ENCODE measurements around the gene VPS39.
A peak's percentile ranks its signal among the peaks of the same experiment; 100 is the strongest.

VPS39 gene, protein sequence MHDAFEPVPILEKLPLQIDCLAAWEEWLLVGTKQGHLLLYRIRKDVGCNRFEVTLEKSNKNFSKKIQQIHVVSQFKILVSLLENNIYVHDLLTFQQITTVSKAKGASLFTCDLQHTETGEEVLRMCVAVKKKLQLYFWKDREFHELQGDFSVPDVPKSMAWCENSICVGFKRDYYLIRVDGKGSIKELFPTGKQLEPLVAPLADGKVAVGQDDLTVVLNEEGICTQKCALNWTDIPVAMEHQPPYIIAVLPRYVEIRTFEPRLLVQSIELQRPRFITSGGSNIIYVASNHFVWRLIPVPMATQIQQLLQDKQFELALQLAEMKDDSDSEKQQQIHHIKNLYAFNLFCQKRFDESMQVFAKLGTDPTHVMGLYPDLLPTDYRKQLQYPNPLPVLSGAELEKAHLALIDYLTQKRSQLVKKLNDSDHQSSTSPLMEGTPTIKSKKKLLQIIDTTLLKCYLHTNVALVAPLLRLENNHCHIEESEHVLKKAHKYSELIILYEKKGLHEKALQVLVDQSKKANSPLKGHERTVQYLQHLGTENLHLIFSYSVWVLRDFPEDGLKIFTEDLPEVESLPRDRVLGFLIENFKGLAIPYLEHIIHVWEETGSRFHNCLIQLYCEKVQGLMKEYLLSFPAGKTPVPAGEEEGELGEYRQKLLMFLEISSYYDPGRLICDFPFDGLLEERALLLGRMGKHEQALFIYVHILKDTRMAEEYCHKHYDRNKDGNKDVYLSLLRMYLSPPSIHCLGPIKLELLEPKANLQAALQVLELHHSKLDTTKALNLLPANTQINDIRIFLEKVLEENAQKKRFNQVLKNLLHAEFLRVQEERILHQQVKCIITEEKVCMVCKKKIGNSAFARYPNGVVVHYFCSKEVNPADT

DNA sequence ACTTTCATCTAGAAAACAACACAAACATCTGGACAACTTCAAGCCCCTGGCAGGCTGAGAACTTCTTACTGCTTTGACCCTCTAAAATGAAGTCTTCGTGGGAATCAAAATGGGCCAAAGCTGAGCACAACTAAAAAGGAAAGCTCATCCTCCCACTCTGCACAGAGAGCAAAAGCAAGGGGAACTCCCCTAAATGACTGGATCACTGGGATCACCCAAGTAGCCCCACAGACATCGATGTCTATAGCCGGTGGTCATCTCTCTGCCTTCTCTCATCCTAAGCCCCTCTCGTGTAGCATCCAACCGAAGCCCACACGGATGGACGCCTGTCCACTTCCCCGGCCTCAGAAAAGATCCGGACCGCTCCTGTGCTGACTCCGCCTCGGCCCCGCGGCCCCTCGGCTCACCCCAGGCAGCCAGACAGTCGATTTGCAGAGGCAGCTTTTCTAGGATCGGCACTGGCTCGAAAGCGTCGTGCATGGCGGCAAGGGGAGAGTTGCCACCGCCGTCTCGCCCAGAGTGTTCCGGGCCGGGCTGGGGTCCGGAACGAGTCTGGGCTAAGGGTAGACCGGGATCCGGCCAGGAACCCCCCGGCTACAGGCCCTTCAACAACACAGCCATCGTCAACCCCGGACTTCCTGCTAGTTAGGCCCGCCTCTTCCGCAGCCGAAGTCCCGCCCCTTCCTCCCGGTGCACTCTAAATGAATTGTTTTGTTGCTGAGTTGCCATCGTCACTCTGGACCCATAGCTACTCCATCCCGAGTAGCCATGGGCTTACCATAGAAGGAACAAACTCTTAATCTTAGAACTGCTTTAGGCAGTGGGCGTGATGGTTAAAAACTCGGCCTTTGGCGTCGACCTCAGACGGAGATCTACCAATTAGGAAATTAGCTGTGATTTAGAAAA lies at the start of gene VPS39:
Gene VPS39 (minus strand): TSS at position 631 of the 906 bp plus-strand sequence. CDS start 151 bp downstream, at position 480.
- Histone ChIP-seq H3K36me3 (ENCODE audit: control insufficient read depth in 2 of 2, insufficient read depth in 1 of 2, low read length in 2 of 2) (peaks cover 3 to 29% of the 10 kb centered on the region in 2 experiments; a peak in 1 of 3 replicates), H3K9me3 (ENCODE audit: control insufficient read depth, insufficient read depth, low read depth, low read length) (no peaks in the 10 kb centered on the region), H3K4me3 (ENCODE audit: low read depth, low read length) (peak within 1 kb of the TSS; percentile 83), H3K27ac (ENCODE audit: extremely low read depth, low read depth, low read length) (peak within 1 kb of the TSS; percentile 26; the same call in 1 of the 2 replicates), H3K4me1 (ENCODE audit: control insufficient read depth, insufficient read depth, low read length) (no peaks in the 10 kb centered on the region)
- ChIA-PET POLR2A (interaction anchor here (0.6 to 1.5 kb wide), 5 partner anchors 20 to 875 kb away, joined by 3 to 7 read pairs (median 4); partner anchors contain the start of genes EHD4, GANC, NUSAP1 and TMEM87A), CTCF (no interaction called here)
- TF ChIP-seq, protein P1, sequence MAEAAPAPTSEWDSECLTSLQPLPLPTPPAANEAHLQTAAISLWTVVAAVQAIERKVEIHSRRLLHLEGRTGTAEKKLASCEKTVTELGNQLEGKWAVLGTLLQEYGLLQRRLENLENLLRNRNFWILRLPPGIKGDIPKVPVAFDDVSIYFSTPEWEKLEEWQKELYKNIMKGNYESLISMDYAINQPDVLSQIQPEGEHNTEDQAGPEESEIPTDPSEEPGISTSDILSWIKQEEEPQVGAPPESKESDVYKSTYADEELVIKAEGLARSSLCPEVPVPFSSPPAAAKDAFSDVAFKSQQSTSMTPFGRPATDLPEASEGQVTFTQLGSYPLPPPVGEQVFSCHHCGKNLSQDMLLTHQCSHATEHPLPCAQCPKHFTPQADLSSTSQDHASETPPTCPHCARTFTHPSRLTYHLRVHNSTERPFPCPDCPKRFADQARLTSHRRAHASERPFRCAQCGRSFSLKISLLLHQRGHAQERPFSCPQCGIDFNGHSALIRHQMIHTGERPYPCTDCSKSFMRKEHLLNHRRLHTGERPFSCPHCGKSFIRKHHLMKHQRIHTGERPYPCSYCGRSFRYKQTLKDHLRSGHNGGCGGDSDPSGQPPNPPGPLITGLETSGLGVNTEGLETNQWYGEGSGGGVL (tag by site-specific recombination; IDR thresholded peaks at IDR 0.05), result no peak
- TF ChIP-seq, protein P2, sequence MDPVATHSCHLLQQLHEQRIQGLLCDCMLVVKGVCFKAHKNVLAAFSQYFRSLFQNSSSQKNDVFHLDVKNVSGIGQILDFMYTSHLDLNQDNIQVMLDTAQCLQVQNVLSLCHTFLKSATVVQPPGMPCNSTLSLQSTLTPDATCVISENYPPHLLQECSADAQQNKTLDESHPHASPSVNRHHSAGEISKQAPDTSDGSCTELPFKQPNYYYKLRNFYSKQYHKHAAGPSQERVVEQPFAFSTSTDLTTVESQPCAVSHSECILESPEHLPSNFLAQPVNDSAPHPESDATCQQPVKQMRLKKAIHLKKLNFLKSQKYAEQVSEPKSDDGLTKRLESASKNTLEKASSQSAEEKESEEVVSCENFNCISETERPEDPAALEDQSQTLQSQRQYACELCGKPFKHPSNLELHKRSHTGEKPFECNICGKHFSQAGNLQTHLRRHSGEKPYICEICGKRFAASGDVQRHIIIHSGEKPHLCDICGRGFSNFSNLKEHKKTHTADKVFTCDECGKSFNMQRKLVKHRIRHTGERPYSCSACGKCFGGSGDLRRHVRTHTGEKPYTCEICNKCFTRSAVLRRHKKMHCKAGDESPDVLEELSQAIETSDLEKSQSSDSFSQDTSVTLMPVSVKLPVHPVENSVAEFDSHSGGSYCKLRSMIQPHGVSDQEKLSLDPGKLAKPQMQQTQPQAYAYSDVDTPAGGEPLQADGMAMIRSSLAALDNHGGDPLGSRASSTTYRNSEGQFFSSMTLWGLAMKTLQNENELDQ (tag by site-specific recombination; IDR thresholded peaks at IDR 0.05; ENCODE audit: low read depth), result no peak
- peak; percentile 43; the same call in 1 of the 2 replicates for TF ChIP-seq ZXDB (tag by site-specific recombination; IDR thresholded peaks at IDR 0.05)
- TF ChIP-seq ZBTB17 (tag by site-specific recombination; IDR thresholded peaks at IDR 0.05), result peak; percentile 86
- no peak for TF ChIP-seq ZBTB48 (tag by site-specific recombination; IDR thresholded peaks at IDR 0.05)
- peak; percentile 28; the same call in 1 of the 2 replicates for TF ChIP-seq ZNF341 (tag by site-specific recombination; IDR thresholded peaks at IDR 0.05; ENCODE audit: low read depth)
- TF ChIP-seq ZNF776 (tag by site-specific recombination; IDR thresholded peaks at IDR 0.05; ENCODE audit: borderline replicate concordance), result no peak
- TF ChIP-seq ZNF76 (tag by site-specific recombination; IDR thresholded peaks at IDR 0.05; ENCODE audit: borderline replicate concordance, low read depth), result no peak
- TF ChIP-seq, protein P3, sequence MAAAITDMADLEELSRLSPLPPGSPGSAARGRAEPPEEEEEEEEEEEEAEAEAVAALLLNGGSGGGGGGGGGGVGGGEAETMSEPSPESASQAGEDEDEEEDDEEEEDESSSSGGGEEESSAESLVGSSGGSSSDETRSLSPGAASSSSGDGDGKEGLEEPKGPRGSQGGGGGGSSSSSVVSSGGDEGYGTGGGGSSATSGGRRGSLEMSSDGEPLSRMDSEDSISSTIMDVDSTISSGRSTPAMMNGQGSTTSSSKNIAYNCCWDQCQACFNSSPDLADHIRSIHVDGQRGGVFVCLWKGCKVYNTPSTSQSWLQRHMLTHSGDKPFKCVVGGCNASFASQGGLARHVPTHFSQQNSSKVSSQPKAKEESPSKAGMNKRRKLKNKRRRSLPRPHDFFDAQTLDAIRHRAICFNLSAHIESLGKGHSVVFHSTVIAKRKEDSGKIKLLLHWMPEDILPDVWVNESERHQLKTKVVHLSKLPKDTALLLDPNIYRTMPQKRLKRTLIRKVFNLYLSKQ (tag by site-specific recombination; IDR thresholded peaks at IDR 0.05; ENCODE audit: borderline replicate concordance), result no peak
- TF ChIP-seq ZNF169 (tag by site-specific recombination; IDR thresholded peaks at IDR 0.05), result no peak
- TF ChIP-seq, protein P4, sequence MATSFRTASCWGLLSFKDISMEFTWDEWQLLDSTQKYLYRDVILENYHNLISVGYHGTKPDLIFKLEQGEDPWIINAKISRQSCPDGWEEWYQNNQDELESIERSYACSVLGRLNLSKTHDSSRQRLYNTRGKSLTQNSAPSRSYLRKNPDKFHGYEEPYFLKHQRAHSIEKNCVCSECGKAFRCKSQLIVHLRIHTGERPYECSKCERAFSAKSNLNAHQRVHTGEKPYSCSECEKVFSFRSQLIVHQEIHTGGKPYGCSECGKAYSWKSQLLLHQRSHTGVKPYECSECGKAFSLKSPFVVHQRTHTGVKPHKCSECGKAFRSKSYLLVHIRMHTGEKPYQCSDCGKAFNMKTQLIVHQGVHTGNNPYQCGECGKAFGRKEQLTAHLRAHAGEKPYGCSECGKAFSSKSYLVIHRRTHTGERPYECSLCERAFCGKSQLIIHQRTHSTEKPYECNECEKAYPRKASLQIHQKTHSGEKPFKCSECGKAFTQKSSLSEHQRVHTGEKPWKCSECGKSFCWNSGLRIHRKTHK (tag by site-specific recombination; IDR thresholded peaks at IDR 0.05), result no peak
- no peak for TF ChIP-seq ZNF24 (tag by site-specific recombination; IDR thresholded peaks at IDR 0.05)
- TF ChIP-seq YY1 (tag by site-specific recombination; IDR thresholded peaks at IDR 0.05), result no peak
- no peak for TF ChIP-seq ZNF146 (tag by site-specific recombination; IDR thresholded peaks at IDR 0.05)
- TF ChIP-seq ZNF777 (tag by site-specific recombination; IDR thresholded peaks at IDR 0.05; ENCODE audit: borderline replicate concordance), result no peak
- no peak for TF ChIP-seq HOXC10 (CRISPR knock-in tag; IDR thresholded peaks at IDR 0.05)
- TF ChIP-seq ZNF157 (tag by site-specific recombination; IDR thresholded peaks at IDR 0.05), result no peak
- TF ChIP-seq, protein P5, sequence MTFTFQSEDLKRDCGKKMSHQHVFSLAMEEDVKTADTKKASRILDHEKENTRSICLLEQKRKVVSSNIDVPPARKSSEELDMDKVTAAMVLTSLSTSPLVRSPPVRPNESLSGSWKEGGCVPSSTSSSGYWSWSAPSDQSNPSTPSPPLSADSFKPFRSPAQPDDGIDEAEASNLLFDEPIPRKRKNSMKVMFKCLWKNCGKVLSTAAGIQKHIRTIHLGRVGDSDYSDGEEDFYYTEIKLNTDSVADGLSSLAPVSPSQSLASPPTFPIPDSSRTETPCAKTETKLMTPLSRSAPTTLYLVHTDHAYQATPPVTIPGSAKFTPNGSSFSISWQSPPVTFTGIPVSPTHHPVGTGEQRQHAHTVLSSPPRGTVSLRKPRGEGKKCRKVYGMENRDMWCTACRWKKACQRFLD (tag by site-specific recombination; IDR thresholded peaks at IDR 0.05), result no peak
- no peak for TF ChIP-seq ZNF433 (tag by site-specific recombination; IDR thresholded peaks at IDR 0.05; ENCODE audit: low read depth)
- TF ChIP-seq, protein P6, sequence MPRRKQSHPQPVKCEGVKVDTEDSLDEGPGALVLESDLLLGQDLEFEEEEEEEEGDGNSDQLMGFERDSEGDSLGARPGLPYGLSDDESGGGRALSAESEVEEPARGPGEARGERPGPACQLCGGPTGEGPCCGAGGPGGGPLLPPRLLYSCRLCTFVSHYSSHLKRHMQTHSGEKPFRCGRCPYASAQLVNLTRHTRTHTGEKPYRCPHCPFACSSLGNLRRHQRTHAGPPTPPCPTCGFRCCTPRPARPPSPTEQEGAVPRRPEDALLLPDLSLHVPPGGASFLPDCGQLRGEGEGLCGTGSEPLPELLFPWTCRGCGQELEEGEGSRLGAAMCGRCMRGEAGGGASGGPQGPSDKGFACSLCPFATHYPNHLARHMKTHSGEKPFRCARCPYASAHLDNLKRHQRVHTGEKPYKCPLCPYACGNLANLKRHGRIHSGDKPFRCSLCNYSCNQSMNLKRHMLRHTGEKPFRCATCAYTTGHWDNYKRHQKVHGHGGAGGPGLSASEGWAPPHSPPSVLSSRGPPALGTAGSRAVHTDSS (tag by site-specific recombination; IDR thresholded peaks at IDR 0.05), result no peak
- no peak for TF ChIP-seq ZNF155 (tag by site-specific recombination; IDR thresholded peaks at IDR 0.05)
- TF ChIP-seq HOXD13 (CRISPR knock-in tag; IDR thresholded peaks at IDR 0.05; ENCODE audit: borderline replicate concordance), result no peak
- TF ChIP-seq ZBTB7A (tag by site-specific recombination; IDR thresholded peaks at IDR 0.05; ENCODE audit: low read depth), result no peak
